GM12892 (cell line): ENCODE results near the gene PET100.

ENCODE experiments used
- POLR2A ChIP-seq: IDR thresholded peaks from 2 replicates; pipeline ENCODE4 v1.6.1; 2011; ENCODE audit warnings: low read depth, low read length, control low read depth
- POLR2AphosphoS5 ChIP-seq: IDR thresholded peaks from 2 replicates; pipeline ENCODE4 v1.6.1; 2011; ENCODE audit warnings: low read depth, low read length, control low read depth
- TAF1 ChIP-seq: IDR thresholded peaks from 2 replicates; pipeline ENCODE4 v1.6.1; 2011; ENCODE audit warnings: low read depth, mild to moderate bottlenecking, control low read depth, low read length, borderline replicate concordance

DNA sequence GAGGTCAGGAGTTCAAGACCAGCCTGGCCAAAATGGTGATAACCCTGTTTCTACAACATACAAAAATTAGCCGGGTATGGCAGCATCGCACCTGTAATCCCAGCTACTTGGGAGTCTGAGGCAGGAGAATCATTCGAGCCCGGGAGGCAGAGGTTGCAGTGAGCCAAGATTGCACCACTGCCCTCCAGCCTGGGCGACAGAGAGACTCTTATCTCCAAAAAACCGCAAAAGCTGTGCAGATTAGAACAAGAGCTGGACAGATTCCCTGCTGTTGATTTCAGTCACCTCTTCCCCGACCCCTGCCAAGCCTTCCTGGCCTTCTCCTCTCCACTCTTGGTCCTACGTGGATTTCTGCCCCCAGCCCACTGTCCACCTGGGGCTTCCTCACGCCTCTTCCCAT is 25.7 kb upstream of the PET100 start:
- TF ChIP-seq POLR2A: no peak
- no peak for TF ChIP-seq POLR2AphosphoS5
- no peak for TF ChIP-seq TAF1
